HG02623 (cell line): ENCODE data around the gene TPPP3.
"Not testable (repeated sequence)": the region's sequence is repeated elsewhere in the genome, so short reads cannot be mapped to it uniquely, and the experiment has no call there.

Experiments
- ATAC-seq: cut with Tn5 transposase; IDR thresholded peaks from one replicate; pipeline ENCODE4 v1.9.1; 2021; ENCODE audit warnings: moderate library complexity; ENCODE audit not compliant: unreplicated experiment

Gene TPPP3

GRCh38 chr16:67426022-67426421, 32.7 kb upstream of the TPPP3 start:
- no peak for ATAC-seq

DNA sequence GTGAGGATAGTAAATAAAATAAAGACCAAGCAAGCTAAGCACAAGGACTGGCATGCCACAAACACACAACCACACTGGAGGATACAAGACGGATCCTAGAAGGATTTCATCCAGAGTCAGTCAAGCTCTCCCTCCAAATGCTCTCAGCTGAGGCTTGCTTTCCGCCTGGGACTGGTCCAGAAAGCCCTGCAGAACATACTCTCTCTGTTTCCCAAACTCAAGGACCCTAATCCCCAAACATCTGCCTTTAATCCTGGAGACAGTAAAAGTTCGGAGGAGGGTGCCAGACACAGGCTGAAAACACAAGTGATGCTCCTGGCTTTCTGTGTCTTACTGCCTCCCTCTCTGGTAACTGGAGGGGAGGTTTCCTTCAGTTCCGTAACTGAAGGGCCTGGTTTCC, 32.3 kb upstream of the TPPP3 start:
- ATAC-seq, result no peak

DNA sequence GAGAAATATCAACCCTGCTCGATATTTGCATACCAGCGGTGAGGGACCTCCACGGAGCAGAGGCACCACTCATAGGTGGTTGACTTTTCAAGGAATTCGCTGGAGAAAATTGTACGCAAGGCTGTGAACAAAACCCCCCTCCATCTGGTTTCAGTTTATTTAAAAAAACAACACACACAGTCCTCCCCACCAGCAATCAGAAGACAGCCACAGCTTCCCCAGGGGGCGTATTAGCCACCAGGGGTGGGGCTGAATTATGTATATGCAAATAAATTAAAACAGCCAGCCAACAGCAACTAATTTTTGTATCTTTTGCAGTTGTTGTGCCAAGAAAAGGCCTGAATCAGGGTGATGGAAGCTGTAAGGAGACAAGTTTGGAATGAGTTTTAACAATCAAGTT, 31.8 kb upstream of the TPPP3 start:
- ATAC-seq, result no peak

GRCh38 chr16:67424261-67424615, 30.9 kb upstream of the TPPP3 start:
- no peak for ATAC-seq

DNA sequence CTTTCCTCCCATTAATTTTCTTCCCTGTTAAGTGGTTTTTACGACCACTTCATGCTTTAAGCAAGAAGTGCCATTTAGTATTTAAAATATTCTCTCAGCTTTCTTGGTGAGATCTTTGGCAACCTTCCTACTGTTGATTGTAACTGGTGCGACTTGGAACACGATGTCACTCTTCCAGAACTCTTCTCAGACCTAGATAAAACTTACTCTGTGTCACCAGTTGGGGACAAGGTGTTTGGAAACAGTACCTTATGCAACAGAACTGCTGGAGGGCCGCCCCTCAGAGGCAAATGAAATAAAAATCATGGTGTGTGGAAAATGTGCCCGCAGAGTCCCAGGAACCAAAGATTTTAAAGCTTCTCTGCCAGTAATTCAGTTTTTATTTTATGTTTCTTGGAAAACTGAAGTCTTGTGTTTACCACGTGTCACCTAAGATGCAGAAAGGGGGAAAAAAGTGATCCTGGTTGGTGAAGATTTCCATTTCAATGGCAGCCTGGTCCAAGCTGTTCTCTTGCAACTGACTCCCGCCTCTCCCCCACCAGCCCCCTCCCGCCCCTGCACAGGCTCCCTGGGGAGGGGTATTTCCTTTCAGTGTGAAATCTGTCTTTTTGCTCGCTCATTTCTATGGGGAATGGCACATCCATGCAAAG, 30.4 kb upstream of the TPPP3 start:
- ATAC-seq, result no peak

DNA sequence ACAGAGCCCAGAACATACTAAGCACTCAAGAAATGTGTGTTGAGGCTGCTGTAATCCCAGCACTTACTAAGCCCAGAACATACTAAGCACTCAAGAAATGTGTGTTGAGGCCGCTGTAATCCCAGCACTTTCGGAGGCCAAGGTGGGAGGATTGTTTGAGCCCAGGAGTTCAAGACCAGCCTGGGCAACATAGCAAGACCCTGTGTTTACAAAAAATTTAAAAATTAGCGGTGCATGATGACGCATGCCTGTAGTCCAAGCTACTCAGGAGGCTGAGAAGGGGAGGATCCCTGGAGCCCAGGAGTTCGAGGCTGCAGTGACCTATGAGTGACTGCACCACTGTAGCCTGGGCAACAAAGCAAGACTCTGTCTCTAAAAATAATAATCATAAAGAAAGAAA, 29.7 kb upstream of the TPPP3 start:
- ATAC-seq, result no peak

- ATAC-seq, result no peak
Observed at GRCh38 chr16:67421030-67421429, 27.7 kb upstream of the TPPP3 start.

GRCh38 chr16:67419931-67420330, 26.6 kb upstream of the TPPP3 start:
- ATAC-seq, result no peak

- no peak for ATAC-seq
Observed at GRCh38 chr16:67419502-67419901, 26.2 kb upstream of the TPPP3 start.

DNA sequence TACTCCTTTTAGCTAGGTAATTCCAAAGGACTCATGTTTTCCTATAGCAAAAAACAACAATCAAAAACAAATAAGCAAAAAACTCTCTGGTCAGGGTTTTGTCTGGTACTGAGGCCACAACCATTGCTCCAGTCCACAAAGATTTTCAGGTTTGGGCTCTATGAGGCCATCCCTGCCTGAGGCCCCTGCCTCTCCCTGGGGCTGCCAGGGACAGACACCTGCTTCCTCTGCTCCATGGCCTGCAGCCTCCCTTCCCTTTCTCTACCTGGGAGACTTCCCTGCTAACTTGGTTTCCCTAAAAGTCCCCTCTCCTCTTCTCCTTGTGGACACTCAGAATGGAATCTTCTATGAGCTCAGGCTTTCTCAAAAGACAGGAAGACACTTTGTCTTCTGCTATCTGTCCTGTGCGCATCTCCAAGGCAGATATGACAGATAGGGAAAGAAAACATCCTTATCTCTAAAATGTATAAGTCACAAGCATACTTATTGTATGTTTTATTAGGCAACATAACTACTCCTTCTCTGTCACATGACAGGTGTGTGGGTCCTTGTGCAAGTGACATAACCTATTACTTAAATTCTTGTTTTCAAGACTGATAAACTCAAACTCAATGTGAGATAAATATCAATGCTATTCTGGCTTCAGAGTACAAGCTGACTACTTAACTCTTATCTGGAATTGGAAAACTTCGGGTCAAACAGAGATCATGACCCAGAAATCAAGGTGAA, 24.2 kb upstream of the TPPP3 start:
- ATAC-seq, result no peak

DNA sequence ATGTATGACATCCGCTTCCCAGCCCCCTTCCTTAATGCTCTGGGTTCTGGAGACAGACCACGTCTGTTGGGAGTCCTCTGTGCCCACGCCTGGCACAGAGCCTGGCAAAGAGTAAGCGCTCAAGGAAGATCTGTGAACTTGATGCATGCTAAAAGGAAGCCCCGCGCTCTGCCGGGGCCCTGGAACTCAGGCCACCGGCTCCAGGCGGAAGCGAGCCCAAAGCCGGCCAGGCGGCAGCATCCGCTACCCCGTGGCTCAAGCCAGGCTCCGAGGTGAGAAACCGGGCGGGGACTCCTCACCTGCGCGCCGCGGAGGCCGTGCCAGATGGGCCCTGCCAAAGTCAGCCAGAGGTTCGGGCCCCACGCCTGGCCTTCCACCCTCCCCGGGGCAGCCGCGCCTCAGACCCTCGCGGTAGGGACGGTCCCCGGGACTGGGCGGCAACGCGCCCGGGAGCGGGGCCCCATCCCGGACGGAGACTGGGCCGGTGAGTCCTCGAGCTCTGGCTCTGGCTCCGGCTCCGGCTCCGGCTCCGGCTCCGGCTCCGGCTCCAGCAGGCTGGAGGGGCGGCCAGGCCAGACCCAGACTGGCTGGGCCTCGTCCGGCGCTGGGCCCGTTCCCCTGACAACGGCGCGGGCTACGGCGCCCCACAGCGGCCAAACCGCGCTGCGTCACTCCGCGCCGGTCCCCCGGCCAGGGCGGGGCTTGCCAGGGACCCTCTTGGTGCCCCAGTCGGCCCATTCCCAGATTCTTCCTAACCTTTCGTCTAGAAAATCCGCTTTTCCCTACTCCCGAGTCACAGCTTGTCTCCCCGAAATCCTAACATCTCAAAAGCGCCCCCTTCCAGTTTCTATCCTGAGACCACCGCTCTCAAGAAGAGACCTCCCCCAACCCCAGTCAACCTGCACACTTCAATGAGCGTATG, 22.8 kb upstream of the TPPP3 start, which contains the start of gene ZDHHC1:
ZDHHC1 (minus strand) TSS at position 606 of the 922 bp plus-strand sequence. CDS start 8,702 bp downstream, outside the sequence.
- peak; percentile 55 for ATAC-seq

GRCh38 chr16:67415421-67415820, 22.1 kb upstream of the TPPP3 start:
- not testable (repeated sequence) for ATAC-seq

DNA sequence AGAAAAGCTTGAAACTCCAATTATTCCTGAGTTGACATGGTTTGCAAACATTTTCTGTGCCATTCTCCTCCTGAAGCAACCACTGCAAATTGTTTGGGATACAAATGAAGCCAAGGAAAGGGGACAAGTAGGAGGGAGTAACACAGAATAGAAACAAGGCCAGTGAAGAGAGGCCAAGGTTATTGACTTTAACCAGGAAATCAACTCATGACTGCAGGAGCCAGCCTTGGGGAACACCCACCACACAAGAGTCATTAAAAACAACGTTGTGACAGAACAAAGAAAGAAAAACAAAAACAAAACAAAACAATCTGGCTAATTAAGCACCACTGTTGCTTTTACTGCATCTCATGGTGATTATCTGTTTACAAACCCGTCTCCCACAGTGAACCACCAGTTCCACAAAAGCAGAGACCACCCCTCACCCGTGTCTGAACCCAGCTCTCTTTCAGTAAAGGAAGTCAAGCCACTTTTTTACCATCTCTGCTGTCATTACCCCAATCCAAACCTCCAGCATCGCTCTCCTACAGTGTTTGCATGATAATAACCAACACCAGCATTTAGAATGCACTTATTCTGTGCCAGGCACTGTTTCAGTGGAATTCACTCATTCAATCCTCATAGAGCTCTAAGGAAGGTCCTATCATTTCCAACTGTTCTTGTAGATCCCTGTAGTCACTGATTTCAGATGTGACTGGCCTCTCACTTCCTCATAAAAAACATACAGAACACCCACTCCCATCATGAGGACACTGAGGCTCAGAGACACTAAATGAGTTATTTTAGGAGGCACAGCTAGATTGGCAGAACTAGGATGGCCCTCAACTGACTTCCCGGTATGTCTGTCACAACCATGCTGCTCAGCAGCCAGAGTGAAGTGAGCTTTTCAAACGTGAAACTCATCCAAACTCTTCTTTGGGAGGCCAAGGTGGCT, 20.9 kb upstream of the TPPP3 start:
- no peak for ATAC-seq

DNA sequence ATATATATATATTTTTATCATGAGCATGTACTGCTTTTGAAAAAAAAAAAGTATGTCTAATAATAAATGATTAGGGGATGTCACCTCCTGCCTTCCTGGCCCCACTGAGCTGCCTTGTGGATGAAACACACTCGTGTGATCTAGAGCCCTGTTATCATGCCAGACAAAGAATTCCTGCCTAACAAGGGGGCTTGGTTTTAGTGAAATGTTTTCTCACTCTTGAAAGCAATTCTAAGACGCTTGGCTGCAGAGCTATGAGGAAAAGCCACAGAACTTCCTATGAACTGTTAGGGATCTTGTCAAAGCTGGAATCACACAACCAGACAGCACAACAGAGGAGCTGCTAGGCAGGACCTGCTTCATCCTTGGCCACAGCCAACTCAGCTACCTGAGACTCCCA, 19.0 kb upstream of the TPPP3 start:
- no peak for ATAC-seq

GRCh38 chr16:67411339-67411738, 18.0 kb upstream of the TPPP3 start:
- ATAC-seq, result no peak

GRCh38 chr16:67409631-67410030, 16.3 kb upstream of the TPPP3 start:
- ATAC-seq, result no peak

DNA sequence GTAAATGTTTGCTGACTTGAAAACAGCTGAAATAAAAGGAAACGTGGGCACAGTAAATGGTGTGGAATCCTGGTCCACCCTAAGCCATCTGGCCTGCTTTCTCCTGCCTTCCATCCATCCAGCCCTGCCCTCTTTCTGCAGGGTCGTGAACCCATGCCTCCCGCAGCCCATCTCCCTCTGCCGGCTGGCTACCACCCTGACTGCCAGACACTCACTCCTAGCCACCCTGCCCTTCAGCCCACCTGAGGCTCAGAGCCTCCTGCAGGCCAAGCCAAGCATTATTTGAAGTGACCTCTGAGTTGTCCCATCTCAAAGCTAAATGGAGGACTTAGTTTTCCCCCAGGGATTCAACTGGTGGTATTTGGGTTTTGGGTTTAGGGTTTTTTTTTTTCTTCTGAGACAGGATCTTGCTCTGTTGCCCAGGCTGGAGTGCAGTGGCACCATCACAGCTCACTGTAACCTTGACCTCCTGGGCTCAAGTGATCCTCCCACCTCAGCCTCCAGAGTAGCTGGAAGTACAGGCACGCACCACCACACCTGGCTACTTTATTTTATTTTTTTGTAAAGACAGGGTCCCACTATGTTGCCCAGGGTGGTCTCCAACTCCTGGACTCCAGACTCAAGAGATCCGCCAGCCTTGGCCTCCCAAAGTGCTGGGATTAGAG, 14.6 kb upstream of the TPPP3 start:
- no peak for ATAC-seq

GRCh38 chr16:67407176-67407787, 14.0 kb upstream of the TPPP3 start:
- no peak for ATAC-seq

DNA sequence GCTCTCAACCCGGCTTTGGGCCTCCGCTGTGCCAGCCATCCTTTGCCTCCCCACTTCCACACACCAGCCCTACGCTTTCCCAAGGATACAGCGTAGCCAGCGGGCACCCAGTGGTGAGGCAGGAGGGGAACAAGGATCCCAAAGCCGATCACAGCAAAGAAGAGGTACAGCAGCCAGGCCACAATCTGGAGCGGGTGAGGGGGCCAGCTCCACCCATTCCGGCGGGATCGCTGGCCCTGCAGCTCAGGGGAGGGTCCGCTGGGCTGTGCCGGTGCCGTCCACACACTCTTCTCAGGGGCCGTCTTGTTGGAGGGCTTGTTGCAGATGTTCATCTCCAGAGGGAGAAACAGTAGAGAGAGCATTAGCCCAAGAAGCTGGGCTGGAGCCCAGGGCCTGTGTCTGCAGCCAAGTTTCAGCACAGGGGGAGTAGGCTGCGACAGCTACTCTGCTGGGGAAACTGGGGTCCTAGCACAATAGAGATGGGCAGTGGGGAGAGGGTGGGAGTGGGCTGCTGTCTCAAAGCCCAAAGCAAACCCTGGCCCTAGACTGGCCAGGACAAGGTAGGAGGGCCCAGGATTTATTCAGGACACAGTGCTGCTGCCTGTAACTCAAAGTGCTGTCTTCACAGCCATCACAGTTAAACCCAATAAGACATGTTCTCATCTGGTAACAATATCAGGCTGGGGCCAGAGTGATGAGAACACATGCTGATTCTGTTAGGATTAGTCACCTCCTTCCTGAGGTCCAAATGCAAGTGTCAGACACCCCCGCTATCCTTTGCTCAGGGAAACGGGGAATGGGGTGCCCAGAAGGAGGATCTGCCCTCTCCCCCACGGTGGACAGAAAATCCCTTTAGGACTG, 13.0 kb upstream of the TPPP3 start:
- ATAC-seq, result no peak
